Measurements from ENCODE around the gene WNT3A.

The WNT3A gene

DNA sequence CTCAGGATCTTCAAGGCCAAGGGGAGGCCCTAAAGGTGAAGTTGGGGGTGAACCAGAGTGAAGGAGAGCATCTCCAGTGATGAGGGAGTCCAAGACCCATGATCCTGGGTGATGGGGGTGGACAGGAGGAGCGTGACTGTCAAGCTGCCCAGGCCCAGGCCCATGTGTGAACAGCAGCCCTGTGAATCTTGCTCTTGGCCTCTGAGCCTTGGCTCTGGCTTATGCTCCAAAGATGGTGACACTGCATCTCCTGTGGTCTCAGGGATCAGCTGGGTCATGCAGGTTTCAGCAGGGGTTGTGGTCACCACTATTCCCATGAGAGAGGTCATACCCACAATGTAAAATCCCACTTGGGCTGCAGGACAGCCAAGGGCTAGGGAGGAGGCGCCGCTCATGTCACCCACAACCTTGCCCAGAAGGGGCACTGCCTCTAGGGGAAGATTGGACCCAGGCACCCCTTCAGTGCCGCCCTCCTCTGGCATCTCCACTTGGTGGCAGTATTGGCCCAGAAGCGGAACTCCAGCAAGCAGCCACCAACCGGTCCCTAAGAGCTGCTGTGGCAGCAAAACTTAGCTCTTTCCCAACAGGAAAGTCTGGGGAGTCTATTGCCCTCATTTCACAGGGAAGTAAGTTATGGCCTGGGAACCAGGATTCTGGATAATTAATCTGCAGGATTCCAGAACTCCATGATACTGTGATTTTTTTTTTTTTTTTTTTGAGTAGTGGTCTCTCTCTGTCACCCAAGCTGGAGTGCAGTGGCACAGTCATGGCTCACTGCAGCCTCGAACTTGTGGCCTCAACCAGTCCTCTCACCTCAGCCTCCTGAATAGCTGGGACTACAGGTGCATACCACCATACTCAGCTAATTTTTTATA is 7.5 kb upstream of the WNT3A start:
- DNase-seq (ENCODE audit: low spot score): peak; percentile 83
- in situ Hi-C loops (cut with MboI; ENCODE audit: low pct_unique_long_range_greater_than_20kb, low sequenced_read_pairs, unreplicated experiment): no loop called here
- peak; percentile 88 for TF ChIP-seq CTCF (IDR thresholded peaks at IDR 0.05; ENCODE audit: extremely low read depth, insufficient read depth, missing control alignments)

DNA sequence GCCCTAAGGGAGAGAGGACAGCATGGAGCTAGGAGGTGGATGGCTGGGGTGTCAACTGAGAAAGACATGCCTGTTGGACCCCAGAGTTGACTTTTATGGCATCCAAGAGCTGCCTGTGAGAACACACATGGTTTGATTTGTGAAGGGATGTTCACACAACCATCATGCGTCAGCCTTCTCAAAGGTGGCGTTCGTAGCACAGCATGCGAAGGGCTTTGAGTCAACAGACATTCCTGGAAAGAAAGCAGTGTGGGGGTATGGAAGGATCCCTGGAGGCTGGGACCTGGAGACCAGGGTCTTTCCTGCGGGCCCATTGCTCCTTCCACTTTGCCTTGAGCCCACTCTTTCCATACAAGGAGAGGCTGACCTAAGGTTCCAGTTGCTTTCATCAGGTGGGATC is 6.4 kb upstream of the WNT3A start:
- TF ChIP-seq CTCF (IDR thresholded peaks at IDR 0.05; ENCODE audit: extremely low read depth, insufficient read depth, missing control alignments): no peak
- in situ Hi-C loops (cut with MboI; ENCODE audit: low pct_unique_long_range_greater_than_20kb, low sequenced_read_pairs, unreplicated experiment): no loop called here
- no peak for DNase-seq (ENCODE audit: low spot score)

- no peak for DNase-seq (ENCODE audit: low spot score)
- in situ Hi-C loops (cut with MboI; ENCODE audit: low pct_unique_long_range_greater_than_20kb, low sequenced_read_pairs, unreplicated experiment): no loop called here
- no peak for TF ChIP-seq CTCF (IDR thresholded peaks at IDR 0.05; ENCODE audit: extremely low read depth, insufficient read depth, missing control alignments)
These were observed 5.8 kb upstream of the WNT3A start for GRCh38 chr1:228000836-228001563.

- no peak for TF ChIP-seq CTCF (IDR thresholded peaks at IDR 0.05; ENCODE audit: extremely low read depth, insufficient read depth, missing control alignments)
- no peak for DNase-seq (ENCODE audit: low spot score)
- in situ Hi-C loops (cut with MboI; ENCODE audit: low pct_unique_long_range_greater_than_20kb, low sequenced_read_pairs, unreplicated experiment): no loop called here
These were observed 4.9 kb upstream of the WNT3A start for GRCh38 chr1:228001738-228002535.

DNA sequence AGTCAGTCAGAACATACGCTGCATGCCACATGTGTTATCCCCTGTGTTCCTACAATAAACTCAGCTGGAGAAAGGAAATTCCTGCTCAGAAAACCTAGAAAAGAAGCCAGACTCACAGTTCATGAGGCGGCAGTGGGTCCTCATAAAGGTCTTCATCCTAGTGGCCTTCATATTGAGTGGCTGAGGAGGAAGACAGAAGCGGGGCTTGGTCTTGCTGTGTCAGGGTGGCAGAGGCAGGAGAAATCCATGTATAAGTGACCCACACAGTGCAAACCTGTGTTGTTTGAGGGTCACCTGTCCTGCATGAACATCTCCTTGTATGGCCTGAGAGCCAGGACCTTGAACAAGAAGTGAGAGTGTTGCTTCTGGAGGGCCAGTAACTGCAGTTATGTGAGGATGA is 4.0 kb upstream of the WNT3A start:
- TF ChIP-seq CTCF (IDR thresholded peaks at IDR 0.05; ENCODE audit: extremely low read depth, insufficient read depth, missing control alignments): no peak
- in situ Hi-C loops (cut with MboI; ENCODE audit: low pct_unique_long_range_greater_than_20kb, low sequenced_read_pairs, unreplicated experiment): no loop called here
- DNase-seq (ENCODE audit: low spot score): no peak

Measured in GM13977 (cell line).